GM19023 (cell line): Measurements from ENCODE around the gene C1orf167.

Source experiments
- ATAC-seq: cut with Tn5 transposase; IDR thresholded peaks from one replicate; pipeline ENCODE4 v1.9.1; 2021; ENCODE audit warnings: mild to moderate bottlenecking, moderate library complexity; ENCODE audit not compliant: unreplicated experiment

The C1orf167 gene

GRCh38 chr1:11759791-11760190 is 2.2 kb upstream of the C1orf167 start:
- no peak for ATAC-seq

DNA sequence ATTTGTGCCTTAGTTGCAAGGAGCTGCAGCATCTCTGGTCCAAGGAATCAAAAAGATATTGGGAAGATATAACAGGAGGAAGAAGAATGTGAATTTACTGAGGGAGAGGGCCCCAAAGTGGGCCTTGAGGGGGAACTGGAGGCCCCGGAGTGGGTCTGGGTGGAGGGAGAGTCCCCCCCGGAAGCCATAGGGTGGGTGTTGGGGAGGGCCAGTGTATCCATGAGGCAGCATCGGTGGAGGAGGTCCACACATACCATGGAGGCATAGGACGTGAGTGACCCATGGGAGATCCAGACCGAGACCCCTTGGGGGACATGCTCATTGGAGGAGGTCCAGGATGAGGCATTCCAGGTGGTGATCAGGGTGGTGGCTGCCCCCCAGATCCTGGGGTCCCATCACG is 708 bp upstream of the C1orf167 start:
- no peak for ATAC-seq

DNA sequence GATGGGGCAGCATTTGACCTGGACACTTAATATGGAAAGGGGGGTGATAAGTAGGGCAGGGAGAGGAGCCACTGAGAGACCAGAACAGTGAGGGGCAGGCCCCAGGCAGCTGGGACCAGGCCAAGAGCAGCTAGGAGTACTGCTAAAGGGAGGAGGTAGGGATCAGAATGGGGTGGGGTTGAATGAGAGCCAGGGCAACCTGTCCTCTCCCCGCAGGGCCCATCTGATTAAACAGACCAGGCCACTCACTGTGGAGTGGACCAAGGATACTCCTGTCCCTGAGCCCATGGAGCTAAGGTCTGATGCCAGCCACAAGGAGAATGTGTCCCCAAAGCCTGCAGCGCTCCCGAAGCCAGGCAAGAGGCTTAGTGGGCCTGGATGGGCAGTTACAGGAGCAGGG is 2.1 kb downstream of the C1orf167 start:
- ATAC-seq = no peak

DNA sequence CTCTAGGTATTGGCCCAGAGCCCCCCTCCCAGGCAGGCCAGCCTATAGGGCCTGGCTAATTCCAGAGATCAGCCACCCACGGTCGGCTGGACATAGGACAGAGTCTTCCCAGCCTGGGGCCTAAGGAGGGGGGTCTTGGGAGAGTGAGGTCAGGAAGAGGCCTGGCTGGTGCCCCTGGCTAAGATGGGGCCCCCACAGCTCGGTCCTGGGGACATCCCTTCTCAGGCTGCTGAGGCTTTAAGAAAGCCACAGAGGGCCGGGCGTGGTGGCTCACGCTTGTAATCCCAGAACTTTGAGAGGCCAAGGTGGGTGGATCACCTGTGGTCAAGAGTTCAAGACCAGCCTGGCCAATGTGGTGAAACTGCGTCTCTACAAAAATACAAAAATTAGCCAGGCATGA is 2.5 kb downstream of the C1orf167 start:
- no peak for ATAC-seq

DNA sequence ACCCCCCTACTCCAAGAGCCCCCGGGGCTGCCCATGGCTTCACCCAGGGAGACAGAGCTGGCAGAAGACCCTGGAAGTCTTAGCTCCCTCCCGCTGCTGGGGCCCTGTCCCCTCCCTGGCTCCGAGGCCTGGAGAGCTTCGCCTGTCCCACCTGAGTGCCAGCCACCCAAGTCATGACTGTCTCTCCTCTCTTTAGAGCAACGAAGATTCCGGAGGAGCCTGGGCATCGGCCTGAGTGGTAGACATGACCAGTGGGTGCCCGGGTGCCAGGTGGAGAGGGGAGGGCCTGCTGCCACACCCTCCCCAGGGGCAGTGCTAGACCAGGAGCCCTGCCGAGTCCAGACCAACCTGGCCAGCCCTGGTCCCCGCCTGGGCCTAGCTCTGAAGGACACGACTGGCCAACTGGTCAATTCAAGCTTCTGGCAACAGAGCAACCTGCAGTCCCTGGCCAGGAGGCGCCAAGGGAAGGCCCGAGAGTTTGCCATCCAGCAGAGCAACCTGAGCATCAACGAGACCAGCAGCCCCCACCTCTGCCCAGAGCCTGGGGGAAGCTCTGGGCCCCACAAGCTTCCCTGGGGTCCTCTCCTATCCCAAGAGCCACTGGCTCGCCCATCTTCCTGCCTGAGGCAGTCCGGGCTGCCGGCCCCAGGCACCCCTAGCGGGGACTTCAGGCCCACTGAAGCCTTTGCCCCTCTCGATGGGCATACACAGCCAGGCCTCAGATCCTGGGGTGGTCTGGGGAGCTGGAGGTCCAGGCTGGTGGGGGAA is 3.9 kb downstream of the C1orf167 start:
- no peak for ATAC-seq

GRCh38 chr1:11766429-11766776 is 4.4 kb downstream of the C1orf167 start:
- ATAC-seq = no peak

DNA sequence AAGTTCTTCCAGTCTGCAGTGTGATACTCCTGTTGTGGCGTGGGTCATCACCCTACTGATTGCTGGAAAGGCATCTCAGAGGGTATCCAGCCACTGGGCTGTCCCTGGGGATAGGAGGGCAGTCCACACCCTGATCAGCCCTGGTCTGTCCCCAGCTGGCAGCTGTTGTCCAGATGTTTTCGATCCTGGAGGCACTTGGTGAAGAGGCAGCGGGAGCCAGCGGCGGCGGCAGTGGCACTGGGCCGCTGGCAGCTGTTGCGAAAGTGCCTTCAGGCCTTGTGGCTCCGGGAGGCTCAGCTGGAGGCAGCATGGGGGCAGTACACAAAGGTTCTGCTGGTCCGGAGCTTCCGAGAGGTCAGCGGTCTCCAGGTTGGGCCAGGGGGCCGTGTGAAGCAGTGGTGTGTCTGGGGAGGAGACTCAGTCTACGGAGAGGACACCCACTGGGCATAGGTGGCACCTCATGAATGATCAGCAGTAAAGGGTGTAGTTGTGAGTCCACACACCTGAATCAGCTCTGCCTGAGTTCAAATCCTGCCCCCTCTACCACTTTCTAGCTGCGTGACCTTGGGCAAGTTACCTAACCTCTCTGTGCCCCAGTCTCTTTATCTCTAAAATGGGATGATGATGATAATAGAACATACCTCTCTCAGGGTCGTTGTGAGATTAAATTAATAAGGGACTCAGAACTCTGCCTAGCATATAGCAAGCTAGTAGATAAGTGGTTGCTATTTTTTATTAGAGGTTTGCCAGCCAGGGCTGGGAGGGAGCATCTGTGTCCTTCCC is 6.1 kb downstream of the C1orf167 start:
- ATAC-seq = no peak

DNA sequence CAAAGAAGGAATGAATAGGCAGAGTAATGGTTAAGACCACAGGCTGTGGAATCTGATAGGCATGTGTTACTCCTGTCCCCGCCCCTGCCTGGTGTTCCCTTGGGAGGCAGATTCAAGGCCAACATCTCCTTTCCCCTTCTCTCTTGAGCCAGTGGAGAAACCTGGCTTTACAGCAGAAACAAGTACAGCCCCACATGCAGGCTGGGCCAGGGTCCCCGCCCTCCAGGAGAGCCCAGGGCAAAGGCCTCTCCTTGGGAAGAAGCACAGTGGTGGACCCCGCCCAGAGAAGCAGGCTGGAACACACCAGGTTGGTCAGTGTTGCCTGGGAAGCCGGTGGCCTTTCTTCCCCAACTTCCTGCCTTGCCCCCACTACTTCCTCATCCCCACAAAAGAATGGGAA is 6.8 kb downstream of the C1orf167 start:
- no peak for ATAC-seq

DNA sequence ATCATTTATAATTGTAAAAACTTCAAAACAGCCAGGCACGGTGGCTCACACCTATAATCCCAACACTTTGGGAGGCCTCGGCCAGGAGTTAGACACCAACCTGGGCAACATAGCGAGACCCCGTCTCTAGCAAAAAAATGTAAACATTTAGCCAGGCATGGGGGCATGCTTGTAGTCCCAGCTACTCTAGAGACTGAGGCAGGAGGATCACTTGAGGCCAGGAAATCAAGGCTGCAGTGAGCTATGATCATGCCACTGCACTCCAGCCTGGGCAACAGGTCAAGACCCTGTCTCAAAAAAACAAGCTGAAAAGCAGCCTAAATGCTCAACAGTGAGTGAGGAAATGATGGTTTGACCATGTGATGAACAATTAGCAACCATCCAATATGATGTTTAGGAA is 7.3 kb downstream of the C1orf167 start:
- no peak for ATAC-seq

DNA sequence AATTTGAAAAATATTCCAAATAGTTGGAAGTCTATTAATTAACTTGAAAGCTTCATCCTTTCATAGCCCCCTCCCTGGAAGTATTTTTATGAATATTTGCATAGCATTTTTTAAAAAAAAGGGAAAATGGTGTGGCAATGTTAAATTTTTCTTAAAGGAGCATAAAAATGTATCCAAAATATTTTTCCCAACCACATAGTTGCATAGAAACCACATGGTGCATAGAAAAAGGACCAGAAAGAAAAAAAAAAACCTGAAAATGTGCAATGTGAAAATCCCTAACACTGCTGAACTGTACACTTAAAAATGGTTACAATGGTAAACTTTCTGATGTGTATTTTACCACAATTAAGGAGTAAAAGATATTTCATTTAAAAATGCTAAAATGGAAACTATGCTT is 8.0 kb downstream of the C1orf167 start:
- no peak for ATAC-seq

DNA sequence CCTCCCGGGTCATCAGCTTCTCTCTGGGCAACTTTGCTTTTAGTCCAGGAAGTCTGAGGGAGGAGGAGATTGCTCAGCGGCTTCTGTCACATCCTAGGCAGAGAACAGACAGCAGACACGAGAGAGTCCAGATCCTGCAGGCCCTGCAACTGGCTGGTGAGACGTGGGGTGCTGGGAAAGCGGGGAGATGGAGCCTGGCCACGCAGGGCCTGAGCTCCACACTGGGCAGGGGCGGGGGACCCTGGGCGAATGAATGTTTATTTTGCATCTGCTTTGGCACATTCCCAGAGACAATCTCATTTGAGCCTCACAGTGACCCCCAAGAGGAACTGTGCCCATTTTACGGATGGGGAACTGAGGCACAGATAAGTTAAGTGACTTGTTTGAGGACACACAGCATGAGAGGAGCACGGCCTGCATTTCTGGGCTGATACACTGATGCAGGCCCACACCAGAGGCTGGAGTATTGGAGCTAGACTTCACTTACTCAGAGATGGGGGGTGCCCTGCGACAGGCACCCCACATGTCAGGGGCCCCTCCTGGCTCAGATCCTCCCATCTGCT is 9.6 kb downstream of the C1orf167 start:
- no peak for ATAC-seq

- no peak for ATAC-seq
Observed at GRCh38 chr1:11772458-11772857, 10.5 kb downstream of the C1orf167 start.

GRCh38 chr1:11774753-11775152 is 12.8 kb downstream of the C1orf167 start:
- ATAC-seq = no peak

DNA sequence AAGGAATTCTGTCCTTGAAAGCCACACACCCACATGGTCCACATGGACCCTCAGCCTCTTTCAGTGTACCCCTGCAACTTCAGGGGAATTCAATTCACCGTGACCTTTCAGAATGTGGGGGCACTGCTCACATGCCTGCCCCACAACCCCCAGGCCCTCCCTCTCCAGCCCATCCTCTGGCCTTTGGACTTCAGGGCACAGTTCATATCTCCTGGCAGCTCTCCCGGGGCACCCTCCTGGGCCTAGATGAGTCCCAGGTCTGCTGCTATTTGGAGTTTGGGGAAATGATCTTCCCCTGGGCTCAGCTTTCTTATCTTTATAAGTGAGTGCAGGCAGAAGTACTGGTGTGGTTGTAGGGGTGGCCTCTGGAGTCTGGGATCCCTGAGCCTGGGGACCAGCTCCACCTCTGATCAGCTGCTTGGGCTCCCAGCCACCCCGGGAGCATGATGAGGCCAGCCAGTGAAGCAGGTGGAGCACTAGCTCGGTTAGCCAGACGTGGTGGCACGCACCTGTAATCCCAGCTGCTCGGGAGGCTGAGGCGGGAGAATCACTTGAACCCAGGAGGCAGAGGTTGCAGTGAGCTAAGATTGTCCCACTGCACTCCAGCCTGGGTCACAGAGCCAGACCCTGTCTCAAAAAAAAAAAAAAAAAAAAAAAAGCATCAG is 15.8 kb downstream of the C1orf167 start:
- no peak for ATAC-seq

- ATAC-seq = no peak
Observed at GRCh38 chr1:11778336-11778735, 16.3 kb downstream of the C1orf167 start.

DNA sequence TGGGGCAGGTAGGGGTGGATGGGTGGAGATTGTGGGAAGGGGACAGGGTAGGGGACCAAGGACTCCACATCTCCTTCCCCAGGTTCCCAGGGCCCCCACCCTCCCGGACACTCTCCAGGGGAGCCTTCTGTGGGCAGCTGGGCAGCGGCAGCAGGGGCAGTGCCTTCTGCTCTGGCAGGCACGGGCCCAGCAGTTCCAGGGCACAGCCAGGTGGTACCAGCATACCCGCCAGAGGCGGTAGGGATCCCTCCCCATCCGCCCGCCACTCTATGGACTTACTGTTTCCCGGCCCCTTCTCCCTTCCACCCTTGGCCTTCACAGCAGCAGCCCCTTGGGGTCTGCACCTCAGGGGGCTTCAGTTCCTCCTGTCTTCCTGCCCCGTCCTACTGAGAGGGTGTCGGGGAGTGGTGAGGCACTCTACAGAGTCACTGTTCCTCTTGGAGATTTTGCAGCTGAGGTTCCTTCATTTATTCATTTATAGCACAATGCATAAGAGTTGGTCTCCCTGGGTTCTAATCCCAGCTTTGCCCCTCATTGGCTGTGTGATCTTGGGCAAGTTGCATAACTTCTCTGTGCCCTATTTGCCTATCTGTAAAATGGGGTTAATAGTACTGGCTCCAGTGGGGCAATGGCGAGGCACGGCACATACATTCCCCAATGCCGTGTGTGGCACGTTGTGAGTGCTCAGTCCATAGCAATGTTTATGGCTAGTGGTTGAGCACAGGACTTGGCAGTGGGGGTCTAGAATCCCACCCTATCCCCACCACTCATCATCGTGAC is 17.0 kb downstream of the C1orf167 start:
- ATAC-seq = no peak

DNA sequence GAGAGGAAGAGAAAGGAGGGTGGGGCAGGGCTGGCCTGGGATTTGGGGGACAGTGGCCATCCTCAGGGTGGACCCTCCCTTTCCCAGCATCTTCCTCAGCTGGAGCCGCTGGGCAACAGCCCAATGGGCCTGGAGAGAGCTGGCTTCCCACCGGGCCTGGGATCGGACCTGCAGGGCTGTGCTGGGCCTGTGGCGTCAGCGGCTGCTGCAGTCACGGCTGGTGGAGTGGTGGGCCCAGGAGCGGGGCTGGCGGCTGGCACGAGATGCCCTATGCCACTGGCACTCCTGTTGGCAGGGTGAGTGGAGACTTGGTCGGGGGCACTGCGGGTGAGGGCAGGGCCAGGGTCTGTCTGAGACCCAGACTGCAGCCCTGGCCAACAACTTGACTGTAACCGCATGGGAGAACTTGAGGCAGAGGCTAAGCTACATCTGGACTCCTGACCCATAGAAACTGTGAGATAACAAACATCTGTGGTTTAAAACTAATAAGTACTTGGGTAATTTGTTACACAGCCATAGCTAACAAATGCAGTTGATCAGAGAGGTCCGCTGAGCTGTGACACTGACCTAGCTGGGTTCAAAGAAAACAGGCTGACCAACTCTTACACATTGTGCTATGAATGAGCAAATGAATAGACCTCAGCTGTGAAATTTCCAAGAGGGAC is 17.9 kb downstream of the C1orf167 start:
- ATAC-seq = no peak

- ATAC-seq = no peak
Observed at GRCh38 chr1:11780380-11781147, 18.6 kb downstream of the C1orf167 start.

DNA sequence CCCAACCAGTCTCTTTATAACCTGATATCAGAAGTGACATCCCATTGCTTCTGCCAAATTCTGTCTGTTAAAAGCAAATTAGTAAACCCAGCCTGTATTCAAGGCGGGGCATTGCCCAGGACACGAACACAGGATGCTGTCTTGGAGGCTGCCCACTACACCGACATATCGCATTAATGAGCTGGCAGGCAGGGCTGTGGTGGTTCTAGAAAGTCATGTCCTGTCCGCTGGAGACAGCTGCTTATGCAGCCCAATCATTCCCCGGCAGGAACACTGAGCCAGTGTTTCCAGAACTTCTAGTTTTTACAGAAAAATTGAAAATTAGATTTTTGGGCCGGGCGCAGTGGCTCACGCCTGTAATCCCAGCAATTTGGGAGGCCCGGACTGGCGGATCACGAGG is 19.3 kb downstream of the C1orf167 start:
- no peak for ATAC-seq
